SK-N-MC (cell line): ENCODE results near the gene TCF12.

Source experiments
- EZH2 ChIP-seq: fragments of 200-600 bp; sonication (generic); IDR thresholded peaks from one replicate; pipeline ENCODE4 v1.6.1; 2017; ENCODE audit warnings: antibody characterized with exemption
- POLR2AphosphoS5 ChIP-seq: IDR thresholded peaks from 2 replicates; pipeline ENCODE4 v1.6.1; 2012; ENCODE audit warnings: mild to moderate bottlenecking, low read depth, low read length, borderline replicate concordance

GRCh38 chr15:57010724-57011123 lies 92.3 kb downstream of the TCF12 start:
- TF ChIP-seq EZH2 (no peak), POLR2AphosphoS5 (no peak)
